ENCODE results near the gene NINJ1. TPM values are rescaled to one million over a fixed set of nuclear protein-coding genes. Genes with fewer than 3 reads are reported as not detected.

The NINJ1 gene
- total and polyA plus RNA-seq, 2 of the 13 experiments (the other 11 are each of a cell fraction or from before 2014, with no cell fraction given) = 81.2 to 92.1 TPM

DNA sequence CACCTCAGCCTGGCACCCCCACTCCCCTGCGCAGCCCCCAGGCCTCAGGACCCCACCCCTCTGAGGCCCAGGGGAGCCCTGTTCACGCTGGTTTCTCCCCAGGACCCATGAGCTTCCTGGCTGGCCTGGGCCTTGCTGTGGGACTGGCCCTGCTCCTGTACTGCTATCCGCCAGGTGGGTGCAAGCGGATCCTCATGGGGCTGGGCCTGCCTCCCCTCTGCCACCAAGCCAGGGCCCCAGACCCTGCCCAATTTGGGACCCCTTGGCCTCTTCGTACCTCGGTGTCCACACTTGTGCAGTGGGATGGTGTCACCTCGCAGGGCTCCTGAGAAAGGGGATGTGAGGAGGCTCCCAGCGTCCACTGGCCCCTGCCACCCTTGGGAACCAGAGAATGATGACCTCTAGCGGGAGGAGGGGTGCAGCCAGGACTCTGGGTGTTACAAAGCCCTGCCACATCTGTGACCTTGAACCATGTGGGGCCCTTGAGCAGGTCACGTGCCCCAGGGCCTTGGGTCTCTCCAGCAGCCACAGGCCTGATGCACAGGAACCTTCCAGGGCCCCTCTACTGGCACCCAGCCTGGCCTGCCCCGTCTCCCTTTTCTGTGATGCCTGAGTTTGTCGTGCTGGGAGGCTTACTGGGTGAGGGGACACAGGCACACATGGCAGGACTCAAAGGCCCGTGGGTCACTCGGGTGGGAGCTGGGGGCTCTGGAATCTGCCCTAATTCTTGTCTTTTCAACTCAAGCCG lies 21.8 kb downstream of the NINJ1 start (continued):
- TF ChIP-seq ARID3A (IDR thresholded peaks at IDR 0.05; ENCODE audit: low read depth, low read length) = no peak
- no peak for TF ChIP-seq HOXA9 (CRISPR knock-in tag; IDR thresholded peaks at IDR 0.05; ENCODE audit: borderline replicate concordance)
- peak; percentile 89 for TF ChIP-seq ZNF788 (CRISPR knock-in tag; IDR thresholded peaks at IDR 0.05; ENCODE audit: borderline replicate concordance)
- TF ChIP-seq SMAD1 (CRISPR knock-in tag; IDR thresholded peaks at IDR 0.05; ENCODE audit: borderline replicate concordance, low read depth) = 0 out of 2 replicates have a peak, but pooled peaks have one; percentile 22
- TF ChIP-seq YEATS4 (CRISPR knock-in tag; IDR thresholded peaks at IDR 0.05; ENCODE audit: borderline replicate concordance) = 0 out of 2 replicates have a peak, but pooled peaks have one; percentile 18
- peak; percentile 75 for TF ChIP-seq ZBED4 (CRISPR knock-in tag; IDR thresholded peaks at IDR 0.05; ENCODE audit: borderline replicate concordance)
- peak; percentile 83 for TF ChIP-seq KDM3A (CRISPR knock-in tag; IDR thresholded peaks at IDR 0.05; ENCODE audit: low read depth)
- no peak for TF ChIP-seq RORA (CRISPR knock-in tag; IDR thresholded peaks at IDR 0.05)
- TF ChIP-seq RBFOX2 (IDR thresholded peaks at IDR 0.05; ENCODE audit: low read depth, low read length) = no peak
- peak; percentile 71; the same call in 1 of the 2 replicates for TF ChIP-seq ZNF746 (CRISPR knock-in tag; IDR thresholded peaks at IDR 0.05)
- no peak for TF ChIP-seq WIZ (CRISPR knock-in tag; IDR thresholded peaks at IDR 0.05)
- no peak for TF ChIP-seq ZFP36L1 (CRISPR knock-in tag; IDR thresholded peaks at IDR 0.05)
- peak; percentile 69; the same call in 1 of the 2 replicates for TF ChIP-seq GLI4 (CRISPR knock-in tag; IDR thresholded peaks at IDR 0.05; ENCODE audit: borderline replicate concordance)
- TF ChIP-seq NR2F2 (IDR thresholded peaks at IDR 0.05; ENCODE audit: borderline replicate concordance, low read depth) = peak; percentile 66; the same call in 1 of the 2 replicates
- TF ChIP-seq, protein P1, sequence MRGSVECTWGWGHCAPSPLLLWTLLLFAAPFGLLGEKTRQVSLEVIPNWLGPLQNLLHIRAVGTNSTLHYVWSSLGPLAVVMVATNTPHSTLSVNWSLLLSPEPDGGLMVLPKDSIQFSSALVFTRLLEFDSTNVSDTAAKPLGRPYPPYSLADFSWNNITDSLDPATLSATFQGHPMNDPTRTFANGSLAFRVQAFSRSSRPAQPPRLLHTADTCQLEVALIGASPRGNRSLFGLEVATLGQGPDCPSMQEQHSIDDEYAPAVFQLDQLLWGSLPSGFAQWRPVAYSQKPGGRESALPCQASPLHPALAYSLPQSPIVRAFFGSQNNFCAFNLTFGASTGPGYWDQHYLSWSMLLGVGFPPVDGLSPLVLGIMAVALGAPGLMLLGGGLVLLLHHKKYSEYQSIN (CRISPR knock-in tag; IDR thresholded peaks at IDR 0.05; ENCODE audit: borderline replicate concordance) = no peak
- TF ChIP-seq ZNF441 (CRISPR knock-in tag; IDR thresholded peaks at IDR 0.05; ENCODE audit: borderline replicate concordance) = peak; percentile 27; the same call in 1 of the 2 replicates
- TF ChIP-seq ZNF549 (CRISPR knock-in tag; IDR thresholded peaks at IDR 0.05) = no peak
- TF ChIP-seq CBX2 (IDR thresholded peaks at IDR 0.05; ENCODE audit: low read depth, low read length) = no peak
- no peak for TF ChIP-seq CBX2 (CRISPR knock-in tag; IDR thresholded peaks at IDR 0.05; ENCODE audit: low read depth)
- 0 out of 2 replicates have a peak, but pooled peaks have one; percentile 18 for TF ChIP-seq ZNF563 (CRISPR knock-in tag; IDR thresholded peaks at IDR 0.05)
- TF ChIP-seq RFXANK (CRISPR knock-in tag; IDR thresholded peaks at IDR 0.05) = no peak
